WTC11 (cell line): ENCODE data around the gene TSPO2. TPM values are rescaled to one million over a fixed set of nuclear protein-coding genes. Genes with fewer than 3 reads are reported as not detected.
A peak's percentile ranks its signal among the peaks of the same experiment; 100 is the strongest.

ENCODE experiments used
- ATAC-seq: fragments of 200-7000 bp; cut with Tn5 transposase; 2 replicates; pipeline ENCODE4 v1.10.0; 2021; ENCODE audit warnings: mild to moderate bottlenecking, moderate library complexity
- CTCF ChIA-PET: fragments of 300-600 bp; sonication (Branson Sonifier 250); formaldehyde crosslinking; loops from one replicate; lab custom pipeline; 2021; ENCODE audit warnings: antibody characterized with exemption; lab: Charles Lee
- POLR2A ChIA-PET: fragments of 350-600 bp; sonication (Branson Sonifier 250); formaldehyde crosslinking; loops from one replicate; lab custom pipeline; 2021; ENCODE audit warnings: antibody characterized with exemption; lab: Charles Lee
- DNase-seq: peaks from one replicate; pipeline ENCODE4 v3.0.0; 2021; ENCODE audit warnings: low spot score
- H3K27ac Mint-ChIP-seq: 2 replicates; pipeline ENCODE4 v1.8.0; 2021; ENCODE audit warnings: mixed read lengths
- H3K27me3 Mint-ChIP-seq: 2 replicates; pipeline ENCODE4 v1.8.0; 2021; ENCODE audit warnings: low read depth, mild to moderate bottlenecking, moderate library complexity, mixed read lengths
- H3K36me3 Mint-ChIP-seq: 2 replicates; pipeline ENCODE4 v1.8.0; 2021; ENCODE audit warnings: mixed read lengths
- H3K4me1 Mint-ChIP-seq: 2 replicates; pipeline ENCODE4 v1.8.0; 2022; ENCODE audit warnings: mixed read lengths
- H3K4me3 Mint-ChIP-seq: 2 replicates; pipeline ENCODE4 v1.8.0; 2021; ENCODE audit warnings: mild to moderate bottlenecking, moderate library complexity, mixed read lengths
- H3K9me3 Mint-ChIP-seq: 2 replicates; pipeline ENCODE4 v1.8.0; 2021; ENCODE audit warnings: mixed read lengths
- ESRRA ChIP-seq: sonication (generic); formaldehyde crosslinking; IDR thresholded peaks from 2 replicates; pipeline ENCODE4 v1.8.1; 2022; ENCODE audit warnings: mild to moderate bottlenecking, missing genetic modification reagents, borderline replicate concordance
- GTF2I ChIP-seq: fragments of 250-450 bp; sonication (Bioruptor Pico); conservative IDR thresholded peaks from 2 replicates; pipeline ENCODE4 v1.4.0; 2021; ENCODE audit warnings: mild to moderate bottlenecking
- HMGA2 ChIP-seq: fragments of 250-450 bp; sonication (Bioruptor Pico); IDR thresholded peaks from 2 replicates; pipeline ENCODE4 v1.4.0; 2021; ENCODE audit warnings: mild to moderate bottlenecking, moderate library complexity
- IRF1 ChIP-seq: sonication (generic); formaldehyde crosslinking; IDR thresholded peaks from 2 replicates; pipeline ENCODE4 v1.8.0; 2023; ENCODE audit warnings: missing genetic modification reagents
- IRF2 ChIP-seq: sonication (generic); formaldehyde crosslinking; IDR thresholded peaks from 2 replicates; pipeline ENCODE4 v1.8.0; 2022; ENCODE audit warnings: low read depth, missing genetic modification reagents, borderline replicate concordance
- MLX ChIP-seq: sonication (generic); formaldehyde crosslinking; IDR thresholded peaks from 2 replicates; pipeline ENCODE4 v1.8.1; 2023; ENCODE audit warnings: mild to moderate bottlenecking, missing genetic modification reagents, moderate library complexity
- MXD4 ChIP-seq: fragments of 250-450 bp; sonication (Bioruptor Pico); IDR thresholded peaks from 2 replicates; pipeline ENCODE4 v1.8.0; 2021; ENCODE audit warnings: mild to moderate bottlenecking, moderate library complexity, borderline replicate concordance
- NFYB ChIP-seq: sonication (generic); formaldehyde crosslinking; conservative IDR thresholded peaks from 2 replicates; pipeline ENCODE4 v1.8.0; 2022; ENCODE audit warnings: low read depth, missing genetic modification reagents
- NR2C2 ChIP-seq: sonication (generic); formaldehyde crosslinking; IDR thresholded peaks from 2 replicates; pipeline ENCODE4 v1.8.0; 2022; ENCODE audit warnings: mild to moderate bottlenecking, missing genetic modification reagents
- OVOL2 ChIP-seq: fragments of 250-450 bp; sonication (Bioruptor Pico); IDR thresholded peaks from 2 replicates; pipeline ENCODE4 v1.9.0; 2021; ENCODE audit warnings: mild to moderate bottlenecking, borderline replicate concordance
- PREB ChIP-seq: sonication (generic); formaldehyde crosslinking; IDR thresholded peaks from 2 replicates; pipeline ENCODE4 v1.8.1; 2022; ENCODE audit warnings: mild to moderate bottlenecking, missing genetic modification reagents, moderate library complexity, borderline replicate concordance
- SMAD4 ChIP-seq: sonication (generic); formaldehyde crosslinking; IDR thresholded peaks from 2 replicates; pipeline ENCODE4 v1.8.0; 2022; ENCODE audit warnings: mild to moderate bottlenecking, missing genetic modification reagents
- TCF7 ChIP-seq: sonication (generic); formaldehyde crosslinking; IDR thresholded peaks from 2 replicates; pipeline ENCODE4 v1.8.0; 2022; ENCODE audit warnings: mild to moderate bottlenecking, low read depth, missing genetic modification reagents, moderate library complexity
- ZMAT4 ChIP-seq: fragments of 250-450 bp; sonication (Bioruptor Pico); IDR thresholded peaks from 2 replicates; pipeline ENCODE4 v1.9.0; 2021; ENCODE audit warnings: mild to moderate bottlenecking
- ZNF138 ChIP-seq: sonication (generic); formaldehyde crosslinking; conservative IDR thresholded peaks from 2 replicates; pipeline ENCODE4 v1.8.1; 2022; ENCODE audit warnings: mild to moderate bottlenecking, moderate library complexity, missing genetic modification reagents
- ZNF263 ChIP-seq: sonication (generic); formaldehyde crosslinking; IDR thresholded peaks from 2 replicates; pipeline ENCODE4 v1.8.1; 2022; ENCODE audit warnings: low read depth, mild to moderate bottlenecking, moderate library complexity, missing genetic modification reagents
- ZNF396 ChIP-seq: fragments of 250-450 bp; sonication (Bioruptor Pico); IDR thresholded peaks from 2 replicates; pipeline ENCODE4 v1.8.0; 2021; ENCODE audit warnings: mild to moderate bottlenecking, moderate library complexity, borderline replicate concordance
- ZNF423 ChIP-seq: fragments of 250-450 bp; sonication (Bioruptor Pico); IDR thresholded peaks from 2 replicates; pipeline ENCODE4 v2.1.2; 2022; ENCODE audit warnings: mild to moderate bottlenecking, moderate library complexity
- ZNF425 ChIP-seq: fragments of 250-450 bp; sonication (Bioruptor Pico); conservative IDR thresholded peaks from 2 replicates; pipeline ENCODE4 v1.9.0; 2021; ENCODE audit warnings: mild to moderate bottlenecking
- total RNA-seq: library from RNA; stranded (reverse); gene quantifications from 3 replicates; pipeline ENCODE4 v1.2.3, GENCODE V29; 2021
- TF ChIP-seq, protein P1 (sequence below): fragments of 250-450 bp; sonication (Bioruptor Pico); IDR thresholded peaks from 2 replicates; pipeline ENCODE4 v1.8.0; 2021; ENCODE audit warnings: mild to moderate bottlenecking
- TF ChIP-seq, protein P2 (sequence below): fragments of 250-450 bp; sonication (Bioruptor Pico); IDR thresholded peaks from 2 replicates; pipeline ENCODE4 v1.9.0; 2021; ENCODE audit warnings: mild to moderate bottlenecking, borderline replicate concordance
- TF ChIP-seq, protein P3 (sequence below): sonication (generic); formaldehyde crosslinking; IDR thresholded peaks from 2 replicates; pipeline ENCODE4 v1.8.1; 2022; ENCODE audit warnings: missing genetic modification reagents, borderline replicate concordance

TSPO2 gene
- total RNA-seq, 1 experiment from 2014 or later = not detected

GRCh38 chr6:41073968-41074691 lies 31.9 kb downstream of the TSPO2 start (continued):
- TF ChIP-seq, protein P1, sequence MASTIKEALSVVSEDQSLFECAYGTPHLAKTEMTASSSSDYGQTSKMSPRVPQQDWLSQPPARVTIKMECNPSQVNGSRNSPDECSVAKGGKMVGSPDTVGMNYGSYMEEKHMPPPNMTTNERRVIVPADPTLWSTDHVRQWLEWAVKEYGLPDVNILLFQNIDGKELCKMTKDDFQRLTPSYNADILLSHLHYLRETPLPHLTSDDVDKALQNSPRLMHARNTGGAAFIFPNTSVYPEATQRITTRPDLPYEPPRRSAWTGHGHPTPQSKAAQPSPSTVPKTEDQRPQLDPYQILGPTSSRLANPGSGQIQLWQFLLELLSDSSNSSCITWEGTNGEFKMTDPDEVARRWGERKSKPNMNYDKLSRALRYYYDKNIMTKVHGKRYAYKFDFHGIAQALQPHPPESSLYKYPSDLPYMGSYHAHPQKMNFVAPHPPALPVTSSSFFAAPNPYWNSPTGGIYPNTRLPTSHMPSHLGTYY (CRISPR knock-in tag) = no peak
- TF ChIP-seq PREB (CRISPR knock-in tag) (no peak), SMAD4 (CRISPR knock-in tag) (no peak), ZNF425 (CRISPR knock-in tag) (no peak), NFYB (CRISPR knock-in tag) (no peak), HMGA2 (CRISPR knock-in tag) (no peak), IRF2 (no peak), ZNF423 (CRISPR knock-in tag) (no peak), ZNF138 (CRISPR knock-in tag) (no peak), ZMAT4 (no peak), MLX (CRISPR knock-in tag) (no peak), ZNF396 (no peak), MXD4 (CRISPR knock-in tag) (no peak)
- TF ChIP-seq, protein P2, sequence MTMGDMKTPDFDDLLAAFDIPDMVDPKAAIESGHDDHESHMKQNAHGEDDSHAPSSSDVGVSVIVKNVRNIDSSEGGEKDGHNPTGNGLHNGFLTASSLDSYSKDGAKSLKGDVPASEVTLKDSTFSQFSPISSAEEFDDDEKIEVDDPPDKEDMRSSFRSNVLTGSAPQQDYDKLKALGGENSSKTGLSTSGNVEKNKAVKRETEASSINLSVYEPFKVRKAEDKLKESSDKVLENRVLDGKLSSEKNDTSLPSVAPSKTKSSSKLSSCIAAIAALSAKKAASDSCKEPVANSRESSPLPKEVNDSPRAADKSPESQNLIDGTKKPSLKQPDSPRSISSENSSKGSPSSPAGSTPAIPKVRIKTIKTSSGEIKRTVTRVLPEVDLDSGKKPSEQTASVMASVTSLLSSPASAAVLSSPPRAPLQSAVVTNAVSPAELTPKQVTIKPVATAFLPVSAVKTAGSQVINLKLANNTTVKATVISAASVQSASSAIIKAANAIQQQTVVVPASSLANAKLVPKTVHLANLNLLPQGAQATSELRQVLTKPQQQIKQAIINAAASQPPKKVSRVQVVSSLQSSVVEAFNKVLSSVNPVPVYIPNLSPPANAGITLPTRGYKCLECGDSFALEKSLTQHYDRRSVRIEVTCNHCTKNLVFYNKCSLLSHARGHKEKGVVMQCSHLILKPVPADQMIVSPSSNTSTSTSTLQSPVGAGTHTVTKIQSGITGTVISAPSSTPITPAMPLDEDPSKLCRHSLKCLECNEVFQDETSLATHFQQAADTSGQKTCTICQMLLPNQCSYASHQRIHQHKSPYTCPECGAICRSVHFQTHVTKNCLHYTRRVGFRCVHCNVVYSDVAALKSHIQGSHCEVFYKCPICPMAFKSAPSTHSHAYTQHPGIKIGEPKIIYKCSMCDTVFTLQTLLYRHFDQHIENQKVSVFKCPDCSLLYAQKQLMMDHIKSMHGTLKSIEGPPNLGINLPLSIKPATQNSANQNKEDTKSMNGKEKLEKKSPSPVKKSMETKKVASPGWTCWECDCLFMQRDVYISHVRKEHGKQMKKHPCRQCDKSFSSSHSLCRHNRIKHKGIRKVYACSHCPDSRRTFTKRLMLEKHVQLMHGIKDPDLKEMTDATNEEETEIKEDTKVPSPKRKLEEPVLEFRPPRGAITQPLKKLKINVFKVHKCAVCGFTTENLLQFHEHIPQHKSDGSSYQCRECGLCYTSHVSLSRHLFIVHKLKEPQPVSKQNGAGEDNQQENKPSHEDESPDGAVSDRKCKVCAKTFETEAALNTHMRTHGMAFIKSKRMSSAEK (CRISPR knock-in tag) = no peak

DNA sequence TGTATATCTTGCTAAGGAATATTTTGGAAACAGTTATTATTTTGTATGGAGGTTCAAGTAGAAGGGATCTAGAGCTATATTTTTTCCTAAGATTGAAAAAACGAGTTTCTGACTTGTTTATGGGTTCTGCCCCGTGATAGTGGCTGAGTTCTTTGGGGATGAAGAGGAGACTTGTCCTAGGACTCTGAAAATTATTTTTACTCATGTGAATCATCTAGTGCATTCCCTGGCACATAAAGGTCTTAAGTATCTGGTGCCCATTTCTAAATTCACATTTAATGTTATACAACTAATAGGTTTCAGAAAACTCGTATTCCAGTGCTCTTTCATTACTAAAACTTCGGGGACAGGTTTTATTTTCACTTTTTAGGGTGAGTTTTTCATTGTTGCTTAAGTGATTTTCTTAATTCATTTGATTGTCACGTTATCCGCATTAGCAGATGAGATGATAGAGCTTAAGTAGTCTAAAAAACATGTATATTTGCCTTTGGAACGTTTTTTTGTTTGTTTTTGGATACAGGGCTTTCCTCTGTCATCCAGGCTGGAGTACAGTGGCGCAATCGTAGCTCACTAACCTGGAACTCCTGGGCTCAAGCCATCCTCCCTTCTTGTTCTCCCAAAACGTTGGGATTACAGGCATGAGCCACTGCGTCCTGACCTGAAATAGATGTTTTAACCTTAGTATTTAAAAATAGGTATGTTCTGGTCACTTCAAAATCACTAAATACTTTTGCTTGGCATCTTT lies 32.6 kb downstream of the TSPO2 start:
- CTCF ChIA-PET = interaction anchor here (1.4 to 1.6 kb wide), 3 partner anchors 26 to 117 kb away, joined by 3 to 4 read pairs (median 4); no protein-coding TSS in a partner anchor
- TF ChIP-seq ESRRA (CRISPR knock-in tag) = no peak
- TF ChIP-seq, protein P3, sequence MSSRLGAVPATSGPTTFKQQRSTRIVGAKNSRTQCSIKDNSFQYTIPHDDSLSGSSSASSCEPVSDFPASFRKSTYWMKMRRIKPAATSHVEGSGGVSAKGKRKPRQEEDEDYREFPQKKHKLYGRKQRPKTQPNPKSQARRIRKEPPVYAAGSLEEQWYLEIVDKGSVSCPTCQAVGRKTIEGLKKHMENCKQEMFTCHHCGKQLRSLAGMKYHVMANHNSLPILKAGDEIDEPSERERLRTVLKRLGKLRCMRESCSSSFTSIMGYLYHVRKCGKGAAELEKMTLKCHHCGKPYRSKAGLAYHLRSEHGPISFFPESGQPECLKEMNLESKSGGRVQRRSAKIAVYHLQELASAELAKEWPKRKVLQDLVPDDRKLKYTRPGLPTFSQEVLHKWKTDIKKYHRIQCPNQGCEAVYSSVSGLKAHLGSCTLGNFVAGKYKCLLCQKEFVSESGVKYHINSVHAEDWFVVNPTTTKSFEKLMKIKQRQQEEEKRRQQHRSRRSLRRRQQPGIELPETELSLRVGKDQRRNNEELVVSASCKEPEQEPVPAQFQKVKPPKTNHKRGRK (CRISPR knock-in tag) = no peak
- TF ChIP-seq TCF7 (CRISPR knock-in tag) = no peak
- no peak for TF ChIP-seq GTF2I (CRISPR knock-in tag)
- TF ChIP-seq OVOL2 = no peak
- no peak for TF ChIP-seq NR2C2
- no peak for TF ChIP-seq HMGA2 (CRISPR knock-in tag)
- TF ChIP-seq ZNF263 (CRISPR knock-in tag) = no peak
- no peak for TF ChIP-seq IRF1

More for the DNA sequence above, 32.6 kb downstream of the TSPO2 start:
- Mint-ChIP-seq H3K4me3 (peak overlapping the region; percentile 85), H3K27ac (peak overlapping the region; percentile 92), H3K4me1 (peaks cover 37% of the 10 kb centered on the region), H3K27me3 (no peaks in the 10 kb centered on the region), H3K9me3 (no peaks in the 10 kb centered on the region), H3K36me3 (peaks cover 19% of the 10 kb centered on the region)
- no peak for DNase-seq
- ATAC-seq = no peak
- POLR2A ChIA-PET = no interaction called here
